GM12878 (cell line): ENCODE data around the gene NCAM1.

Source experiments
- BRCA1 ChIP-seq: IDR thresholded peaks from 2 replicates; pipeline ENCODE4 v1.6.1; 2011; ENCODE audit warnings: low read depth, low read length, improper control_type of control experiment
- NFIC ChIP-seq: IDR thresholded peaks from 2 replicates; pipeline ENCODE4 v1.6.1; 2012; ENCODE audit warnings: low read depth, mild to moderate bottlenecking, inconsistent platforms, low read length, moderate library complexity
- NRF1 ChIP-seq: conservative IDR thresholded peaks from 2 replicates; pipeline ENCODE4 v1.6.1; 2011; ENCODE audit warnings: mild to moderate bottlenecking, low read depth, low read length, improper control_type of control experiment
- POLR2A ChIP-seq: IDR thresholded peaks from 2 replicates; pipeline ENCODE4 v1.6.1; 2011; ENCODE audit warnings: low read depth, mild to moderate bottlenecking, low read length

- TF ChIP-seq POLR2A (no peak), BRCA1 (no peak), NRF1 (no peak), NFIC (no peak)
These were observed 216.5 kb downstream of the NCAM1 start for GRCh38 chr11:113177671-113178070.
